ENCODE measurements around the gene EPHA7.

The EPHA7 gene

GRCh38 chr6:93392797-93393196 lies 26.6 kb downstream of the EPHA7 start:
- no peak for DNase-seq

DNA sequence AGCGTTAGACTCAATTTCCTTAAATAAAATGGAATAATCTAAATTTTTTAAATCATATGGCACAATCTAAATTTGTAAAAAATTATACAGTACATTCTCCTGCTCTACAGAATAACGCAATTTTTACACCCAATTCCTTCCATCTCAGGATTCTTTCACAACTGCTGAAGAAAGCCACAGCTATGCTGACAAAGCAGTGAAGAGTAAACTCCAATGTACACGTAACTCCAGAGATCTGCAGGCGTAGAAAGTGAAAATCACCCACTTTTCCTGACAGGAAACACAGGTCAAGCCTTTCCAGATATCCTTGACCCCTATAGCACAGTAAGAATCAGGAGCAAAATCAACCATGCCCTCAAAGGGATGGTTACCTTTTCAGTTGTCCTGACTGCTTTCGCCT lies 27.4 kb downstream of the EPHA7 start:
- DNase-seq: no peak

DNA sequence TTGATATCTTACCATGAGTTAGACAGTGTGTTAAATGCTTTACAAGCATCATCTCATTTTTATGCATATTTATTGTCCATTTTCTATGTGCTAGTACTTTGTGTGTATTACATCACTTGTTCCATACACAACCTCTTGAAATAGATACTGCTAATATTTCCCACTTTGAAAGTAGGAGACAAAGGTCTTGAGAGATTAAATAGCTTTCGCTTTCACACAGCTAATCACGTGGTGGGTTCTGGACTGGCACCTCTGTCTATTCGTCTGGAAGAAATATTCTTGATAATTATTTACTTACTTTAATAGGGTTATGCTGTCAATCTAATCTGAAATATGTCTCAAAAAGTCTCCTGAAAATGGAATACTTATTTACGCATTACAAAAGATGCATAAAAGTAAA lies 30.2 kb downstream of the EPHA7 start:
- DNase-seq: no peak

GRCh38 chr6:93388070-93388469 lies 31.3 kb downstream of the EPHA7 start:
- DNase-seq: no peak

GRCh38 chr6:93376026-93376540 lies 43.3 kb downstream of the EPHA7 start:
- no peak for DNase-seq

- no peak for DNase-seq
Measured at GRCh38 chr6:93373445-93373844, 45.9 kb downstream of the EPHA7 start.

DNA sequence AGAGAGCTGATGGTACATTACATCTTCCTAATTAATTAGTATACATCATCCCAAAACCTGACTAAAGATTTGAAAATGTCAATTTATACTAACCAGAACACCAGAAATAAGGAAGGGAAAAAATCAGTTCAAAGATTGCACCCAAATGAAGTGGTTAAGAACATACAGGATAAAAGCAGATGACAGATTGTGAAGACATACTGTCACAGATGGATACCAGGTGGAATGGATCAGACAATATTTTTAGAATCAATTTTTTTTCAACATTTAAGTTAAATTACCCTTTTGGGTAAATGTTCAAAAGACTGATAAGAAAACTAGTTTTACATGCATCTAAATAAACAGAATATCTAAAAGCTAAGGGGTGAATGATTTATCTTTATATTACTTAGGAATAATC lies 47.6 kb downstream of the EPHA7 start:
- DNase-seq: no peak

DNA sequence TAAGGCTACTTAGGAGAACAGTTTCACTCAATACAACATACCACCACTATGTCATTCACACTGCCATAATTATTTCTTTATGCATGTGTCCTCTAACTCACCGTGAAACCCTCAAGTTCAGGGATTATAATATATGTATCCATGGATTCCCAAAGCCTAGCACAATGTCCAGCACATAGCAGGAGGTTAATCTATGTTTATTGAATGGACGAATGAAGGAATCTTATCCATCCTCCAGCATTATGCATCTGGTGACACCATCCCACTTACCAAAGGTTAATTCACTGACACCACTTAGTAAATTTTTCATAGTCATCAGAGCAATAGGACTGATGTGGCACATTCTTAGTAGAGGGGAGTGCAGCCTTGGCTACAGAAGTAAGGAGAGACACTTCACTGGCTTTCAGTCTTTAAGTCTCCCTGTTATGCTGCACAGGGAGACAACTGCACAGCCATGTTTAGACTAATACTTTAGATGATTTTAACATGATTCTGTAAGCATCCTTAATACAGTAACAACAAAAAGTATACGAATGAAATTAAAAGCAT lies 49.7 kb downstream of the EPHA7 start:
- DNase-seq: no peak

- DNase-seq: no peak
Measured at GRCh38 chr6:93366506-93366905, 52.9 kb downstream of the EPHA7 start.

GRCh38 chr6:93365445-93365844 lies 53.9 kb downstream of the EPHA7 start:
- no peak for DNase-seq

DNA sequence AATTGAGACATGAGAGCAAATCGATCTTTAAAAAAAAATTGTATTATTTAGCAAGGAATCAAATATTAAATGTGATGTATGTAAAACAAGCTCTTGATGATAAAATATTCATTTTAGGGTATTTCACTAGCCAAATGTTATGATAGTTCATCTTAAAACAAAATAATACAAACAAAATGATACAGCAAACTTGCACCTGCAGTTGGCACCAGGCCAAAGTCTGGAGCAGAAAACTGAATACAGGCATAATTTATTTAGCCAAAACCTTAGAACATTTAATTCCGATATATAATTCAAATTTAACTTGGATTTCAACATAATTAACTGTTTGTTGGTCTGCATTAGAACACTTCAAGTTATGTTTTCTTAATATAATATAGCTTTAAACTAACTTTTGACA lies 60.9 kb downstream of the EPHA7 start:
- no peak for DNase-seq

- DNase-seq: no peak
Measured at GRCh38 chr6:93352604-93353003, 66.8 kb downstream of the EPHA7 start.

GRCh38 chr6:93351222-93351621 lies 68.1 kb downstream of the EPHA7 start:
- DNase-seq: no peak

DNA sequence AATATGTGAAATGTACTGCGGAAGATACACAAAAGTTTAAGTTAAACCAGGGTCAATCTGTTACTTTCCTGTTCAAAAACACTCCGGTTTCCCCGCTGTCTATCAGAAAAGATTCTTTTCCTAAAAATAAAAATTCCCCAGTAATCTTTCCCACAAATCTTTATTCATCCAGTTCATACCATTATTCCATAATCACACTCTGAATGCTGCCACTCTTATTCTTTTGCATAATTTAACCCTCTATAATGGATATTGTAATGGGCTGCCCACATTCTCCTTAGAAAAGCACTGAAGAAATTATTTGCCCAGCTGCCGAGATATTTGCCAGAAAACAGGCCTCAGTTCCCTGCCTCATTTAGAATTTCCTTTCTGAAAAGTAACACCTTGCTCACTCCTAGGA lies 68.6 kb downstream of the EPHA7 start:
- no peak for DNase-seq

GRCh38 chr6:93344333-93344835 lies 75.0 kb downstream of the EPHA7 start:
- DNase-seq: no peak

GRCh38 chr6:93343476-93343875 lies 75.9 kb downstream of the EPHA7 start:
- no peak for DNase-seq

DNA sequence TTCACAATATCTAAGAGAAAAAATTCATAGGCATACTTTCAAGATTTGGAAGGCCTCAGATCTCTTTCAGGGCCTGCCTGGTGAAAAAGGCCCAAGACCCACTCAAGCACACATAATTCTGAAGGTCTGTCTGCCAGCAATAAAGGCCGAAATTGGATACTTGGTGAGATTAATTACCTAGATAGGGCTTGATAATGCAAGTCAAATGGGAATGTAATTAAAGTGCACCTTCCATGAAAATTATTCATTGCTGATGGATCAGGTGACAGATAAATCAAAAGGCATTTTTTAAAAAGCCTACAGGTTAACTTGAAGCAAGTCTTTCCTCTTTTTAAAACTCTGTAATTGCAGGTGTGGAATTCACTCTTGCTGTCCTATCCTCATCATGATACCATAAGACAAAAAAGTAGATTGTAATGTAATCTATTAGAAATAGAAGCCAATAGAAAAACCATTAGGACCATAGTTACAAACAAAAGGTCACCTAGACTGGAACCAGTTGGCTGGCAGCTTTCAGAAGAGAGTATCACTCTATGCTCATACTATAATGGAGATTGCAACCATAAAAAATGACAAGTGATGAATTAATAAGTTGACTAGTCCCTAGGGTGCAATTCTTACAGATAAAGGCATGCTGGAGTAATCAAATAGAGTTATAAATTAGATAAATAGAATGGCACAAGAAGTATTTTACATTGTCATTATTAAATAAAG lies 77.3 kb downstream of the EPHA7 start:
- DNase-seq: no peak

GRCh38 chr6:93337772-93338394 lies 81.5 kb downstream of the EPHA7 start:
- DNase-seq: no peak

DNA sequence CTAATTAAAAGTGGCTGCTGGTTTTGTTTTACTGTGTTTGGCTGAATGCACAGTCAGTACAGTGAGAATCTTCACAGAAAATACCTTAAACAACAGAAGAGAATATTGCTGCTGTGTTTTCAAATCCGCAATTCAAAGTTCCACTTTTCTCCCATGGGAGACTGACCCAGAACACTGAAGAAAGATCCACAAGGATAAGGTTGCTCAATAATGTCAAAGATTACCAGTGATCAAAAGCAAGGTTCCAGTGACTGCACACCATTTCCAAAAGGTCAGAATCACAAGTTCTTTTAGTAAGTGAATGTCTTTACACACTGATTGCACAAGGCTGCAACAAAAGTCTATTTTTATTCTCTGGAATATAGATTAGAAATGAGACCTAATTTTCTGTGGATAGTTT lies 82.3 kb downstream of the EPHA7 start:
- no peak for DNase-seq

- no peak for DNase-seq
Measured at GRCh38 chr6:93329301-93330000, 89.9 kb downstream of the EPHA7 start.

DNA sequence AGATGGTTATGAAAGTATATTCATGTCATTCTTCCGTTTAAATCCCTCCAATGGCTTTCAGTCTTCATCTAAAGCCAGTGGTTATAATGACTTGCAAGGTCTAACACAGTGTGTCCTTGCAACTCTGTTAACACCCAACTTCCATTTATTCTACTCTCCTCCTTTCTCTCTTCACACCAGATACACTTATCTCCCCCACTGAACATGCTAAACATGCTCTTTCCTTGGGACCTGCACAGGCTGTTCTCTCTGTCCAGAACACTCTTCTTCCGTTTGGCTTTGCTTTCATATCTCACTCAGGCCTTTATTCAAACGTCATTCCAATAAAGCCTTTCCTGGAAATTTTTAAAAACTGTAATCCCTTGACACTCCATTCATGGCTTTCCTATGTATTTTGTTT lies 91.5 kb downstream of the EPHA7 start:
- no peak for DNase-seq

GRCh38 chr6:93325761-93326160 lies 93.6 kb downstream of the EPHA7 start:
- DNase-seq: no peak

GRCh38 chr6:93323630-93324029 lies 95.7 kb downstream of the EPHA7 start:
- DNase-seq: no peak

DNA sequence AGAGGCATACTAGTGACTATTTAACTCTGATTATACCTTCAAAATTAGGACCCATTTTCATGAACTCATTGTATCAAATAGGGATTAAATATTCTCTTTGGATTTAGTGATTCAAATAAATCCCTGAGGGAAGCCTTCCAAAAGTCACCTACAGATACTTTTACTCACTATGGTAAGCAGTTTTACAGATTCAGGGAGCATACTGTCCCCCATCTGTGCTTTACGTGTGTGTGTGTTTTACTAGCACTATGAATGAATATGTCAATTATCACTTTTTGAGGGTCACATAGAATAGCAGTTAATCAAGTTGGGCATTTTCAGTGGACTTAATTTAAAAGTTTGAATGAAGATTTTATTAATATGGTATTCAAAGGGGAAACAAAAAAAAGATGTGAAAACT lies 96.7 kb downstream of the EPHA7 start:
- no peak for DNase-seq
